ENCODE results near the gene BAZ2A.

DNA sequence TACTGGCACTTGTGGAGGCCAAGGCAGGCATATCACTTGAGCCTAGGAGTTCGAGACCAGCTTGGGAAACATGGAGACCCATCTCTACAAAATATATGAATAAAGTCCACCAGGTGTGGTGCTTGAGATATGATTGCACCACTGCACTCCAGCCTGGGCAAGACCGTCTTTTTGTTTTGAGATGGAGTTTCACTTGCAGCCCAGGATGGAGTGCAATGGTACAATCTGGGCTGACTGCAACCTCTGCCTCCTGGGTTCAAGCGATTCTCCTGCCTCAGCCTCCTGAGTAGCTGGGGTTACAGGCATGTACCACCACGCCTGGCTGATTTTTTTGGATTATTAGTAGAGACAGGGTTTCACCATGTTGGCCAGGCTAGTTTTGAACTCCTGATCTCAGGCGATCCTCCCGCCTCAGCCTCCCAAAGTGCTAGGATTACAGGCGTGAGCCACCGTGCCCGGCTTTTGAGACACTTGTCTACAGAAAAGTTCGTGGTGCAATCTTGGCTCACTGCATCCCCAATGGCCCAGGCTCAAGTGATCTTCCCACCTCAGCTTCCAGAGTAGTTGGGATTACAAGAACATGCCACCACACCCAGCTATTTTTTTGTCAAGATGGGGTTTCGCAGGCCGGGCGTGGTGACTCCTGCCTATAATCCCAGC lies 32.0 kb upstream of the BAZ2A start:
- TF ChIP-seq, protein P1, sequence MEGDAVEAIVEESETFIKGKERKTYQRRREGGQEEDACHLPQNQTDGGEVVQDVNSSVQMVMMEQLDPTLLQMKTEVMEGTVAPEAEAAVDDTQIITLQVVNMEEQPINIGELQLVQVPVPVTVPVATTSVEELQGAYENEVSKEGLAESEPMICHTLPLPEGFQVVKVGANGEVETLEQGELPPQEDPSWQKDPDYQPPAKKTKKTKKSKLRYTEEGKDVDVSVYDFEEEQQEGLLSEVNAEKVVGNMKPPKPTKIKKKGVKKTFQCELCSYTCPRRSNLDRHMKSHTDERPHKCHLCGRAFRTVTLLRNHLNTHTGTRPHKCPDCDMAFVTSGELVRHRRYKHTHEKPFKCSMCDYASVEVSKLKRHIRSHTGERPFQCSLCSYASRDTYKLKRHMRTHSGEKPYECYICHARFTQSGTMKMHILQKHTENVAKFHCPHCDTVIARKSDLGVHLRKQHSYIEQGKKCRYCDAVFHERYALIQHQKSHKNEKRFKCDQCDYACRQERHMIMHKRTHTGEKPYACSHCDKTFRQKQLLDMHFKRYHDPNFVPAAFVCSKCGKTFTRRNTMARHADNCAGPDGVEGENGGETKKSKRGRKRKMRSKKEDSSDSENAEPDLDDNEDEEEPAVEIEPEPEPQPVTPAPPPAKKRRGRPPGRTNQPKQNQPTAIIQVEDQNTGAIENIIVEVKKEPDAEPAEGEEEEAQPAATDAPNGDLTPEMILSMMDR (IDR thresholded peaks at IDR 0.05): no peak
- no peak for TF ChIP-seq POLR2A (IDR thresholded peaks at IDR 0.05)
